ENCODE results near the gene RIT1.

RIT1 gene

GRCh38 chr1:155856257-155856974, 54.7 kb downstream of the RIT1 start:
- H3K4me3 ChIP-seq (ENCODE audit: low read depth, low read length): peak overlapping the region; percentile 75
- H3K27ac ChIP-seq (ENCODE audit: low read depth, low read length): peak overlapping the region; percentile 39
- H3K27me3 ChIP-seq (ENCODE audit: control insufficient read depth, insufficient read depth, low read length): no peaks in the 10 kb centered on the region
- H3K36me3 ChIP-seq (ENCODE audit: control insufficient read depth, insufficient read depth, low read length): peaks cover 38% of the 10 kb centered on the region
- H3K9ac ChIP-seq (ENCODE audit: low read depth, low read length): peak overlapping the region; percentile 76
- H3K9me3 ChIP-seq (ENCODE audit: control insufficient read depth, insufficient read depth, low read length): no peaks in the 10 kb centered on the region
- H3K4me1 ChIP-seq (ENCODE audit: control insufficient read depth, insufficient read depth, low read length): 0 out of 2 replicates have a peak, but pooled peaks cover 5% of the 10 kb centered on the region

- Histone ChIP-seq H3K27ac (ENCODE audit: low read depth, low read length) (no peak overlapping the region), H3K9me3 (ENCODE audit: control insufficient read depth, insufficient read depth, low read length) (no peaks in the 10 kb centered on the region), H3K4me1 (ENCODE audit: control insufficient read depth, insufficient read depth, low read length) (no peaks in the 10 kb centered on the region), H3K27me3 (ENCODE audit: control insufficient read depth, insufficient read depth, low read length) (no peaks in the 10 kb centered on the region), H3K9ac (ENCODE audit: low read depth, low read length) (no peak overlapping the region), H3K36me3 (ENCODE audit: control insufficient read depth, insufficient read depth, low read length) (peaks cover 73% of the 10 kb centered on the region), H3K4me3 (ENCODE audit: low read depth, low read length) (no peak overlapping the region)
These were observed 60.8 kb downstream of the RIT1 start for GRCh38 chr1:155850345-155850744.

GRCh38 chr1:155847823-155848529, 63.2 kb downstream of the RIT1 start:
- H3K27me3 ChIP-seq (ENCODE audit: control insufficient read depth, insufficient read depth, low read length): no peaks in the 10 kb centered on the region
- H3K4me1 ChIP-seq (ENCODE audit: control insufficient read depth, insufficient read depth, low read length): no peaks in the 10 kb centered on the region
- no peak overlapping the region for H3K27ac ChIP-seq (ENCODE audit: low read depth, low read length)
- no peak overlapping the region for H3K4me3 ChIP-seq (ENCODE audit: low read depth, low read length)
- peaks cover 64% of the 10 kb centered on the region for H3K36me3 ChIP-seq (ENCODE audit: control insufficient read depth, insufficient read depth, low read length)
- H3K9ac ChIP-seq (ENCODE audit: low read depth, low read length): no peak overlapping the region
- H3K9me3 ChIP-seq (ENCODE audit: control insufficient read depth, insufficient read depth, low read length): no peaks in the 10 kb centered on the region
